Measurements from ENCODE around the gene MIDN. TPM values are rescaled to one million over a fixed set of nuclear protein-coding genes. Genes with fewer than 3 reads are reported as not detected.

The MIDN gene
- total and polyA plus RNA-seq, 2 of the 4 experiments (the other 2 are of a cell fraction): 2.5 to 26.0 TPM

- BruUV-seq (replicated peaks): no TSS peak
These were observed 44.2 kb downstream of the MIDN start for GRCh38 chr19:1292419-1293151.

More at GRCh38 chr19:1292419-1293151, 44.2 kb downstream of the MIDN start:
- dilution Hi-C loops (cut with HindIII; ENCODE audit: low sequenced_read_pairs, unreplicated experiment): no loop called here
- Histone ChIP-seq H3K4me3 (ENCODE audit: insufficient read depth, low read depth, low read length) (no peak overlapping the region), H3K4me1 (ENCODE audit: control insufficient read depth, insufficient read depth, low read length) (peaks cover 3% of the 10 kb centered on the region; the same call in 1 of the 2 replicates), H3K14ac (replicated peaks; ENCODE audit: low read depth, low read length) (no peak overlapping the region), H3K56ac (ENCODE audit: extremely low read depth, insufficient read depth, low read length) (no peak overlapping the region), H2BK5ac (ENCODE audit: low read depth, low read length, poor library complexity, severe bottlenecking) (no peak overlapping the region), H3K79me1 (ENCODE audit: low read depth in 1 of 2, low read length in 2 of 2) (no peaks in the 10 kb centered on the region), H2AFZ (replicated peaks; ENCODE audit: low read length, poor library complexity) (no peak overlapping the region), H3K9me1 (ENCODE audit: insufficient read depth, low read length) (no peaks in the 10 kb centered on the region), H3K36me3 (ENCODE audit: control insufficient read depth, insufficient read depth, low read length) (no peaks in the 10 kb centered on the region), H3K9me3 (ENCODE audit: control insufficient read depth, insufficient read depth, low read length) (no peaks in the 10 kb centered on the region), H2AK5ac (ENCODE audit: low read depth, low read length) (no peak overlapping the region), H4K5ac (ENCODE audit: low read depth, low read length) (no peak overlapping the region), H3K23ac (ENCODE audit: low read depth, low read length) (no peak overlapping the region), H4K20me1 (ENCODE audit: insufficient read depth, low read length) (no peaks in the 10 kb centered on the region), H2BK15ac (ENCODE audit: low read depth, low read length) (no peak overlapping the region), H2BK120ac (ENCODE audit: low read depth, low read length) (no peak overlapping the region), H4K8ac (ENCODE audit: low read depth in 2 of 2, low read length in 2 of 2) (no peak overlapping the region), H3K27ac (ENCODE audit: insufficient read depth, low read length) (no peak overlapping the region), H2AK9ac (replicated peaks; ENCODE audit: low read depth, low read length, poor library complexity) (no peak overlapping the region), H2BK20ac (ENCODE audit: low read depth, low read length) (no peak overlapping the region), H4K91ac (ENCODE audit: insufficient read depth, low read depth, low read length) (no peak overlapping the region), H3K4ac (ENCODE audit: low read depth, low read length) (no peak overlapping the region), H3K18ac (ENCODE audit: low read depth, low read length) (no peak overlapping the region), H3K27me3 (ENCODE audit: control insufficient read depth, insufficient read depth, low read length) (peaks cover 25% of the 10 kb centered on the region), H3K9ac (ENCODE audit: low read depth, low read length) (no peak overlapping the region), H3K4me2 (ENCODE audit: low read depth, low read length) (no peak overlapping the region)
- ChIA-PET POLR2A (ENCODE audit: unreplicated experiment) (no interaction called here), CTCF (no interaction called here)
- no peak for DNase-seq
- in situ Hi-C loops (cut with MboI; ENCODE audit: low sequenced_read_pairs): no loop called here
- 77% methylated on average over 15 of the region's 17 CpGs; no CpG with 5 or more reads in 1 of the 2 experiments for WGBS, 2 experiments (ENCODE audit: extremely low coverage in 2 of 2, insufficient read length in 1 of 2)
- ATAC-seq (ENCODE audit: low read depth): no peak
- intact Hi-C loops (cut with micrococcal nuclease): no loop called here
- no peak for TF ChIP-seq MAFK (IDR thresholded peaks at IDR 0.05; ENCODE audit: low read depth, low read length)
- no peak for TF ChIP-seq BHLHE40 (IDR thresholded peaks at IDR 0.05; ENCODE audit: low read depth, low read length)
- TF ChIP-seq, protein P1, sequence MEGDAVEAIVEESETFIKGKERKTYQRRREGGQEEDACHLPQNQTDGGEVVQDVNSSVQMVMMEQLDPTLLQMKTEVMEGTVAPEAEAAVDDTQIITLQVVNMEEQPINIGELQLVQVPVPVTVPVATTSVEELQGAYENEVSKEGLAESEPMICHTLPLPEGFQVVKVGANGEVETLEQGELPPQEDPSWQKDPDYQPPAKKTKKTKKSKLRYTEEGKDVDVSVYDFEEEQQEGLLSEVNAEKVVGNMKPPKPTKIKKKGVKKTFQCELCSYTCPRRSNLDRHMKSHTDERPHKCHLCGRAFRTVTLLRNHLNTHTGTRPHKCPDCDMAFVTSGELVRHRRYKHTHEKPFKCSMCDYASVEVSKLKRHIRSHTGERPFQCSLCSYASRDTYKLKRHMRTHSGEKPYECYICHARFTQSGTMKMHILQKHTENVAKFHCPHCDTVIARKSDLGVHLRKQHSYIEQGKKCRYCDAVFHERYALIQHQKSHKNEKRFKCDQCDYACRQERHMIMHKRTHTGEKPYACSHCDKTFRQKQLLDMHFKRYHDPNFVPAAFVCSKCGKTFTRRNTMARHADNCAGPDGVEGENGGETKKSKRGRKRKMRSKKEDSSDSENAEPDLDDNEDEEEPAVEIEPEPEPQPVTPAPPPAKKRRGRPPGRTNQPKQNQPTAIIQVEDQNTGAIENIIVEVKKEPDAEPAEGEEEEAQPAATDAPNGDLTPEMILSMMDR (conservative IDR thresholded peaks at IDR 0.05; ENCODE audit: low read depth, low read length): no peak
- TF ChIP-seq SMC3 (IDR thresholded peaks at IDR 0.05; ENCODE audit: low read depth, low read length): no peak
- no peak for TF ChIP-seq POLR2A (IDR thresholded peaks at IDR 0.05; ENCODE audit: low read depth, low read length)
- TF ChIP-seq RCOR1 (IDR thresholded peaks at IDR 0.05; ENCODE audit: insufficient replicate concordance, low read length): no peak
- TF ChIP-seq USF2 (IDR thresholded peaks at IDR 0.05; ENCODE audit: low read depth, low read length): no peak
- no peak for TF ChIP-seq CEBPB (IDR thresholded peaks at IDR 0.05; ENCODE audit: low read depth, low read length)
- TF ChIP-seq RAD21 (IDR thresholded peaks at IDR 0.05; ENCODE audit: low read length): no peak
